ENCODE measurements around the gene STAT6.
A peak's percentile ranks its signal among the peaks of the same experiment; 100 is the strongest.

Gene STAT6

DNA sequence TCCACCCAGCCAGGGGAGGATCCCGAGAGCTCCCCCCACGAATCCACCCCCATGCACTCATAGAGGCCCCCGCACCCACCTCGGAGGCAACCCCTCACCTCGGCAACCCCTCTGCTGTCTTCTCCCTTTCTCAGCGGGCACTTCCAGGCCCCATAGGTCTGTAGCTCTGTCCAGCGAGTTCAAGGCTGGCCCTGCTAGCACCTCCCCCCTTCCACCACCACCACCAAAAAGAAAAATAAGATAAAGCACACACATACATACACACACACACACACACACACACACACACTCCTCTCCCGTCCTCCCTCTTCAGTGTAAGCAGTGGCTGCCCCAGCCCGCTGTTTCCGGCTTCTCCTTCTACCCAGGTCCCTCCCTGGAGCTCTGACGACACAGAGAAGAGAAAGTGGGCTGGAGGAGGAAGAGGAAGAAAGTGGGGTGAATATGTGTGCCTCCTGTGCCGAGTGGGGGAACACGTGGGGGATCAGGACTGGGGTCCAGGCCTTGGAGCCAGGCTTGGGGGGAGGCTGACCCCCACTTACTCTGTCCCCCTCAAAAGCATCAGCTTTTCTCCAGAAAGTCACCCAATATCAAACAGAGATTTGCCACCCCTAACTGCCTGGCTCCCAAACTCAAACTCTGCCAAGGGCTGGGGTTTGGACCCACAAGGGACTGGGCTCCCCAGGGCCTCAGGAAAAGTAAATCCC is at the start of gene STAT6:
STAT6 (minus strand) TSS at position 332 of the 704 bp plus-strand sequence. CDS start 3,084 bp downstream, outside the sequence.
- DNase-seq, result peak; percentile 91

GRCh38 chr12:57160741-57161140 is 49.6 kb upstream of the STAT6 start:
- DNase-seq, result no peak

DNA sequence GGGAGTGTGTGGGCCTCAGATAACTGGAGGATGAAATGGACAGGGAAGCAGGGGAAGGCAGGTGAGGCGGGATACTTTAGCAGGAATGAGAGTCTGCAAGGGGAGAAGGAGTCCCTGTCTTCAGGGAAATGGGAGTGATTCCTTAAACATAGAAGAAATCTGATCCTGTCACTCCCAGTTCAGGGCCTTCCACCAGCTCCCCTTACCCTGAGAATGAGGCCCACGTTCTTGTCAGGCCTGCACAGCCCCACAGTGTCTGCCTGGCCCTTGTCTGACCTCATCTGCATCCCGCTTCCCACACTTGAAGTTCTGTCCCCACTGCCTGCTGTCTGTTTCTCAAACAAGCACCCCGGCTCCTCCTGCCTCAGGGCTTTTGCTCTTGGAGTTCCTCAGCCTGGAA is 48.9 kb upstream of the STAT6 start:
- DNase-seq, result no peak

DNA sequence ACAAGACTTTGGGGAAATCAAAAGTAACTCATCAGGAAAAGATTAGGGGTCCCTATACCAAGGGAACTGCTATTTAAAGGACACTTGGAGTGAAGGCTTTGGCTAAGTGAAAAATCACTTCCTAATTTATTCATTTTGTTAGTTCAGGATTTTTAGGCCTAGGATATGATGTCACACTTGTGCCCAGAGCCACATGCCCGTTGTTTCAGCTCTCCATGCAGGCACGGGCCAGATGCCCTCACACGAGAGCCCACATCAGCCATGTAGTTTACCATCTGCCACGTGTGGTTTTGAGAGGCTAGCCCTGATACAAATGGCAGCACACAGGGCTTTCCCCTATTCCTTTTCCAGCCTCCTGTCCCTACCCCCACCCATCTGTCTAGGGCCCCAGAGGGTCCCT is 48.1 kb upstream of the STAT6 start:
- DNase-seq, result no peak

GRCh38 chr12:57158665-57159064 is 47.5 kb upstream of the STAT6 start:
- DNase-seq, result no peak

- DNase-seq, result no peak
Observed at GRCh38 chr12:57158186-57158585, 47.0 kb upstream of the STAT6 start.

GRCh38 chr12:57157588-57158173 is 46.5 kb upstream of the STAT6 start:
- DNase-seq, result no peak

- DNase-seq, result no peak
Observed at GRCh38 chr12:57156701-57157403, 45.7 kb upstream of the STAT6 start.

DNA sequence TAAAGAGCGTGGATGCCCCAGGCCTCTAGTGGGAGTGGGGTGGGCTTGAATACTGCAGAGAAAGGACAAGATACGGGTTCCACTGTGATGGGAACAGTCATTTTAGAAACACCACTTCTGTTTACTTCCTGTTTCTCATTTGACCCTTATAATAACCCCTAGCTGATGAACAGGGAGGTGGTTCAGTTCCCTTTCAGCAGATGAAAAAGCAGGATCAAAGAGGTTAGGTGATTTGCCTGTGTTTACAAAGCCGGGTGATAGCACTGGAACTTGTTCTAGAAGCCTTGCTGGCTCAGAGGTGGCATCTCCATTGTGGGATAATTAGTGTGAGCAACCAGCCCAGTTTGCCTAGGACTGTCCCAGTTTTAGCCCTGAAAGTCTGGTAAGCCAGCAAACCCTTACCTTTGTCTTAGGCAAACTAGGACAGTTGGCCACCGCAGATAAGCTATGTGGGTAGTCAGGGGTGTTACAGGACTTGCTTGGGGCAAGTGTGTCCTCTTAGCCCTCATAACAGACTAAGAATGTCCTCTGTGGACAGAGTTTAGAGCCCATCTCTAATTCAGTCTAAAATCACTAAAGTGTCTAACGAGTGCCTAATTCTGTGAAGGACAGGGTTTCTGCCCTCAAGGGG is 43.8 kb upstream of the STAT6 start:
- DNase-seq, result no peak

DNA sequence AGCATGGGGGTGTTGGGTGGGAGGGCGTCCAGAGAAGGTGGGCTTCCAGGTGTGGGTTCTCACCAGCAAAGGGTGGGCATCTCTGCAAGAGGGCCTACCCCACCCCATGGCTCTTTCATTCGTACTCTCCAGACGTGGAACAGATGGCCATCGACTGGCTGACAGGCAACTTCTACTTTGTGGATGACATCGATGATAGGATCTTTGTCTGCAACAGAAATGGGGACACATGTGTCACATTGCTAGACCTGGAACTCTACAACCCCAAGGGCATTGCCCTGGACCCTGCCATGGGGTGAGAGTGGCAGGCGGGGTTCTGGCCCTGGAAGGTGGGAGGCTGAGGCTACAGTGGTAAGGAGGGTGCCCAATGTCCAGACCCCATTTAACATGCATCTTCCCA is 42.9 kb upstream of the STAT6 start:
- DNase-seq, result no peak

DNA sequence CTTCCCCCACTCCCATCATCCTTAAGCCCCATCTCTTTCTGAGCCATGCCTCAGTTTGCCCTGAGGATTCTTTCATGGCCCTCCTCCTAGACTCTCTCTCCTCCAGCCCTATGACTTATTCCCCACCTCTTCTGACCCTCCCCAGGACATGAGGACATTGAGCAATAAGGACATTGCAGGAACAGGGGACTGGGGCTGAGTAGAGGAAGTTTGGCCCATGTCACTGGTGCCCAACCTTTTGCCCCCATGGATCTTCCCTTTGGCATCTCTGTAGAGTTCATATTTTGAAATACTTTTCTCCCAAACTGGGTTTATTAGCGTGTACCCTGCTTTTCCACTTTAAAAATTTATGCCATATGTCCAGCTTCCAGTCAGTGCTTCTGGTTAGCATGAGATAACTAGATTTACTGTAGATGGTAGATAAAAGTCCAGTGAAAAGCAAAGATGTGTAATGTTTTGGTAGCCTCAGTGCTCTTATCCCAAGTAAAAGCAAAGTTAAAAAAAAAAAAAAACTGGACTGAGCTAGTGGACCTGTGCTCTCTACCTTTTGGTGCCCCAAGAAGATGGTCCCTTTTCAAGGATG is 42.3 kb upstream of the STAT6 start:
- no peak for DNase-seq

DNA sequence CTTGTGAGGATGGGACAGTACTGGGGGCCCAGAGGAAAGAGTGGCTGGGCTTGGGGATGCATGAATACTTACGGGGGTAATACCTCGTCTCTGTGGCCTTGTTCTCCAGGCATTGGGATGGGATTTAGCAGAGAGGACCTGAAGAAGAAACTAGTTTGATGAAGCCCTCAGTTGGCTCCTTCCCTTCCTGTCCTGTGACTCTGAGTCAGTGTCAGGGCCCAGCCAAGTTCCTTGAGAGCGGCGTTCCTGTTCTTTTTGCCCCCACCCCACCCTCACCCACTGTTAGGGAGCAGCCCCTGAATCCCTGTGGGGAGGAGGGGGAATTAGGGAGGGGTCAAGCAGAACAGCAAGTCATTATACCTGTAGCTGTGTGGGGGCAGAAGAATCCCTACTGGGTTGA is 41.5 kb upstream of the STAT6 start:
- no peak for DNase-seq

GRCh38 chr12:57151741-57152630 is 40.8 kb upstream of the STAT6 start:
- DNase-seq, result no peak

DNA sequence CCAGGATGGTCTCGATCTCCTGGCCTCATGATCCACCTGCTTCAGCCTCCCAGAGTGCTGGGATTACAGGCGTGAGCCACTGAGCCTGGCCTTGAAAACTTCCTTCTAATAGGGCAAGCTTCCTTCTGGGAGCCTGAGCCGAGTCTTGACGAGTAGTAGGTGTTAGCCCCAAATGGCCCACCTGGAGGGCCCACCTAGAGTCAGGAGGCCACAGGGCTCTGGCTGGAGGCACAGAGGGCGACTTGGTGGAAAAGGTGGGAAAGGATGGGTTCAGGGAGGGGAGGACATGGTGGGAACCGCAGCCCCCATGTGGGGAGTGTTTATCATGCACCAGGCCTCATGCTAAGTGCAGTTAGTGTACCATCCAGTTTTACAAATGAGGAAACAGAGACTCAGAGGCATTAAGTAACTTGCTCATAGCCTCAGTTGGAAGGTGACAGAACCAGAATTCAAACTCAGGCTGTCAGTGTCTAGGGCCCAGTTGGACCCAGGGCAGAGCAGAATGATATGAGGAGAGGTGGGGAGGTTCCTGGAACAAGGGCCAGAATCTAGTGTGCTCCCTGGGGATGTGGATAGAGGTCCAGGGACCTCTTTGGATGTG is 39.3 kb upstream of the STAT6 start:
- DNase-seq, result no peak

DNA sequence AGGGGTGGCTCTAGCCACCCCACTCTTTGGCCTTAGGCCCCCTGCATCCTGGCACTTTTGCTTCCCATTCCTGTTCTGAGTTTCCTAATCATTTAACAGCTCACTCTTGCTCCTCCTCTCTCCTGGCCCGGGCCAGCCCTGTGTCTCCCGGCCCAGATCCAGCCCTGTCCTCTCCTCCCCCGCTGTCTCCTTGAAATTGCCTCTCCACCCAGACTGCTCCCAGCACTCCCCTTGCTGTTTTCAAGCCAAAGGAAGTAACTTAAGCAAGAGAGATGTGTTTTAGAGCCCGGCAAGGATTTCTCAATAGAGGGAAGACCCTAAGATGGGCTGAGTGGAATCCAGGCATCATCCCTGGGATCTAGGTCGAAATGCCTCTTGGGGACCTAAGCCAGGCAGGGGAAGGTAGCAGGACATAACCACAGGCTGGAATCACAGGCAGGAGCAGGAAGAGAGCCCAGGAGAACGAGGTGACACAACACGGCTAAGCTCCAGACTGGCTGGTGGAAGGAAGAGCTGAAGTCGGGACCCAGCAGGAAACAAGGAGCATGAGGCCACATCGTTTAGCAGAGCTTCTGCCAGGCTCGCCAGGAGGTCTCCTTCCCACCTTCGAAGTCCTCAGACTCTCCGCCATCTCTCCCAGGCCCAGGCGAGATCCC is 38.2 kb upstream of the STAT6 start:
- DNase-seq, result no peak

- DNase-seq, result no peak
Observed at GRCh38 chr12:57148469-57149244, 37.5 kb upstream of the STAT6 start.

DNA sequence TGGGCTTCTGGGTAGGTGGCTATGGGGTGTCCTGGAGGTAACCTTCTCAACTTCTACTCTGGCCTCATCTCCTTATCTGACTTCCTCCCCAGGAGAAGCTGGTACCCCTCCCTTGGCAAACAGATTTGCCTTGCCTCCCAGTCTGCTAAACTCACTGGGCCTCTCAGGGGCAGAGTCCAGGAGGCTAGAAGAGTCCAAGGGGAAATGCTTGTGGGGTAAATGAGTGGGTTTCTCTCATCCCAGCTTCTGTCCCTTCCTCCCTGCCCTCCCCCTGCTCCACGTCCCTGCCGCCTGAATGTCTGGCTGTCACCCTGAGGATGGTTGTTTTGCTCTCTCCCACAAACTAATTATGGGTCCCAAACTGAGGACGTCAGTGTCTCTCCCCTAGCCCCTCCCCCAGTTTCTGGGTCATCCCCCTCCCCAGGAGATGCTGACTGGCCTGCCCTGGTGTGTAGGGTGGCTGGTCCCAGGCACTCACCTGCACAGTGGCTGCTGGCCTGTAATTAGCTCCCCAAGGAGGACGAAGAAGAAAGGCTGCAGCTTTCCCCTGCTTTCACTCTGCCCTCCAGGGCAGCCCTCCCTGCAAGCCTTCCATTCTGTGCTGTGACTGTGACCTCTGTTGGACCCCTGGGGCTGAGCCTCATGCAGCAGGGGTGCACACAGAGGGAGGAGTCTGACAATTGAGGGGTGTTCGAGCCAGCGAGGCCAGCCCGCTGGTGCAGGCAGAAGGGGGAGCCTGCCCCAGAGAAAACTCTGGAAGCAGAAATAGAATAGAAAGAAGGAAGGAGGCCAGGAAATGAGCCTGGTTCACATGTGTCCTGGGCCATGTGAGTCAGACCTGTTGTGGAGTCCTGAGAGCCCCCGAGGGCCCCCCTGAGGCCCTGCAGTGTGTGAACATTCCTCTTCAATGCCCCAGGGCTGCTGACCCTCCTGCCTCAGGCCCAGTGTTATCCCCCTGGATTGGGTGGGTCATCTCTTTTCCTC is 36.1 kb upstream of the STAT6 start, which contains the start of gene LRP1-AS:
LRP1-AS (minus strand) TSS at position 659 of the 984 bp plus-strand sequence.
- no peak for DNase-seq

DNA sequence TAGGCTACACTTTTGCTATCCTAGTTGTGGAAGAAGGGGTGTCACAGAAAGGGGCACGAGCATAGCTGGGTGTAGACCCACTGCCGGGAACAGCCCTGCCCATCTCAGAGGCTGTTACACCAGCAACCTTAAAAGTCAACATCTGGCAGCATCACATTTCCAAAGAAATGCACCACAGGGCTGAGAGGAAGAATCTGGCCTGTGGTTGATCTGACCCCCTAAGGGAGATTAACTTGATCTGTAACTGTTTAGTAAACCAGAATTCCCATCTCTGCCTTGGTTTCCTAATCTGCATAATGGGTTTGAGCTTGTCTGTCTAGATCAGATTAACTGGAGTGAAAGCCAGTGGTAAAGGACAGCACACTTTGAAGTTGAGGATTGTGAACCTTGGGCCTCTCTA is 34.9 kb upstream of the STAT6 start:
- no peak for DNase-seq

GRCh38 chr12:57145460-57146059 is 34.4 kb upstream of the STAT6 start:
- no peak for DNase-seq
